SKM-1 treated with dmso at 0.1 percent for 144 hours (cell line): ENCODE results near the gene CARD18.
A peak's percentile ranks its signal among the peaks of the same experiment; 100 is the strongest.

ENCODE experiments used
- DNase-seq: peaks from one replicate; lab custom pipeline; 2025; ENCODE audit not compliant: unreplicated experiment; lab: John Stamatoyannopoulos, UW

Gene CARD18

GRCh38 chr11:105139669-105140068 is at the start of gene CARD18:
CARD18 (minus strand) TSS chr11:105139769; CDS start chr11:105139726, 43 bp downstream.
- DNase-seq: no peak

- DNase-seq: no peak
These were observed 44.4 kb upstream of the CARD18 start for GRCh38 chr11:105183987-105184386.

GRCh38 chr11:105183426-105183825 is 43.9 kb upstream of the CARD18 start:
- no peak for DNase-seq

GRCh38 chr11:105181521-105181920 is 42.0 kb upstream of the CARD18 start:
- peak; percentile 96 for DNase-seq

- peak; percentile 44 for DNase-seq
These were observed 41.5 kb upstream of the CARD18 start for GRCh38 chr11:105181100-105181499.

- DNase-seq: no peak
These were observed 40.1 kb upstream of the CARD18 start for GRCh38 chr11:105179542-105180278.

GRCh38 chr11:105177658-105178057 is 38.1 kb upstream of the CARD18 start:
- no peak for DNase-seq

GRCh38 chr11:105168457-105168856 is 28.9 kb upstream of the CARD18 start:
- no peak for DNase-seq

GRCh38 chr11:105167244-105167643 is 27.7 kb upstream of the CARD18 start:
- no peak for DNase-seq

GRCh38 chr11:105164208-105164607 is 24.6 kb upstream of the CARD18 start:
- DNase-seq: no peak

GRCh38 chr11:105162506-105162905 is 22.9 kb upstream of the CARD18 start:
- DNase-seq: no peak

- DNase-seq: no peak
These were observed 18.9 kb upstream of the CARD18 start for GRCh38 chr11:105158436-105158835.

- DNase-seq: no peak
These were observed 17.2 kb upstream of the CARD18 start for GRCh38 chr11:105156720-105157119.

- no peak for DNase-seq
These were observed 16.7 kb upstream of the CARD18 start for GRCh38 chr11:105156231-105156630.

GRCh38 chr11:105155679-105156078 is 16.1 kb upstream of the CARD18 start:
- DNase-seq: no peak

- DNase-seq: no peak
These were observed 13.8 kb upstream of the CARD18 start for GRCh38 chr11:105153392-105153791.

GRCh38 chr11:105152560-105152959 is 13.0 kb upstream of the CARD18 start:
- DNase-seq: no peak

- no peak for DNase-seq
These were observed 12.5 kb upstream of the CARD18 start for GRCh38 chr11:105152021-105152512.

- no peak for DNase-seq
These were observed 9.9 kb upstream of the CARD18 start for GRCh38 chr11:105149477-105149876.

- DNase-seq: no peak
These were observed 8.7 kb upstream of the CARD18 start for GRCh38 chr11:105148241-105148640.

GRCh38 chr11:105144887-105145286 is 5.3 kb upstream of the CARD18 start:
- DNase-seq: no peak

GRCh38 chr11:105142167-105142566 is 2.6 kb upstream of the CARD18 start:
- DNase-seq: no peak

- DNase-seq: no peak
These were observed 2.3 kb downstream of the CARD18 start for GRCh38 chr11:105137286-105137685.
